ENCODE data around the gene MYH9. TPM values are rescaled to one million over a fixed set of nuclear protein-coding genes. Genes with fewer than 3 reads are reported as not detected.
A peak's percentile ranks its signal among the peaks of the same experiment; 100 is the strongest.

MYH9 gene
- total RNA-seq, 2 donors from 2014 or later: 1,447 to 1,631 TPM

GRCh38 chr22:36383110-36383581 is 4.6 kb downstream of the MYH9 start:
- peak overlapping the region; percentile 59 for H3K4me3 ChIP-seq
- peaks cover 48 to 68% of the 10 kb centered on the region in 2 donors for H3K4me1 ChIP-seq (ENCODE audit: control insufficient read depth in 1 of 2, low read depth in 2 of 2)
- peak overlapping the region; percentile 66 for H3K27ac ChIP-seq
- H3K27me3 ChIP-seq (replicated peaks; ENCODE audit: insufficient read depth): no peaks in the 10 kb centered on the region
- DNase-seq (ENCODE audit: low spot score) (no peak), ATAC-seq (ENCODE audit: insufficient number of reproducible peaks, low FRiP score, low read depth) (no peak)
- no peak for TF ChIP-seq CTCF (IDR thresholded peaks at IDR 0.05)
- H3K36me3 ChIP-seq: peaks cover 6% of the 10 kb centered on the region
- no peaks in the 10 kb centered on the region for H3K9me3 ChIP-seq

GRCh38 chr22:36381513-36382128 is 6.1 kb downstream of the MYH9 start:
- DNase-seq (ENCODE audit: low spot score) (no peak), ATAC-seq (ENCODE audit: insufficient number of reproducible peaks, low FRiP score, low read depth) (no peak)
- Histone ChIP-seq H3K27ac (peak overlapping the region; percentile 66 to 79), H3K36me3 (peaks cover 5% of the 10 kb centered on the region), H3K4me1 (ENCODE audit: control insufficient read depth in 1 of 2, low read depth in 2 of 2) (peaks cover 62 to 83% of the 10 kb centered on the region in 2 donors), H3K4me3 (peak overlapping the region; percentile 59), H3K27me3 (replicated peaks; ENCODE audit: insufficient read depth) (no peaks in the 10 kb centered on the region), H3K9me3 (no peaks in the 10 kb centered on the region)
- no peak for TF ChIP-seq CTCF (IDR thresholded peaks at IDR 0.05)

DNA sequence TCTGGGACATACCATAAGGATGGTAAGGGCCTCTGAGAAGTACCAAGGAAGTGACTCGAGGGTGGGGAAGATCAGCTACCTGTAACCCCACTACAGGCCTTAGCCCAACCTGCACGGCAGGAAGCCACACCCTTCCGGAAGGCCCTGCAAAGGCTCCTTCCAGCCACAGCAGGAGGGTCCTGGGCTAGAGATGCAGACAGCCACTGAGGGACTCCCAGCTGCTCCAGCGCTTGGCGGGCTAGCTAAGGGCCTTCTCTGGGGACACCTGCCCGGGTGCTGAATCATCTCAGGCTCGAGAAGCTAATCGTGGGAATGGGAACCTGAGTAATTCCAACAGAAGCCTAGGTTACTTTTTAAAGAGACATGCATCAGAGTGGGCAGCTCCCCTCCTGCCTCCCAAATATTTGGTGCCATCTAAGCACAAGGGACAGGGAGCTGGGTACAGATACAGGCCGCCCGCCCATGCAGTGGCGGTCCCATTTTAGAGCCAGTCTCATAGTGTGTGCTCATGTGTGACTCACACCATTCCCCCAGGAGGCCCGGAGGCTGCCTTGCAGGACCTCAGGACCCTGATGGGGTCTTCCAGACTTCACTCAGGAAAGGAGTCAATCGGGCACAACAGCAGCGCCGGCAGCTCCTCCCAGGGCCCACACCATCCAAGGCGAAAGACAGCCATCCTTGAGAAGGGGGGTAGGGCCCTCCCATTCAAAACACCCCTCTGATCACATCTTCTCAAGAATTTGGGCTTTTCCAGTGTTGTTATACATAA is 8.0 kb downstream of the MYH9 start:
- ATAC-seq (ENCODE audit: insufficient number of reproducible peaks, low FRiP score, low read depth): peak; percentile 29
- Histone ChIP-seq H3K36me3 (peaks cover 3% of the 10 kb centered on the region), H3K27ac (peak overlapping the region; percentile 72 to 79), H3K4me1 (ENCODE audit: control insufficient read depth in 1 of 2, low read depth in 2 of 2) (peaks cover 78 to 95% of the 10 kb centered on the region in 2 donors), H3K27me3 (replicated peaks; ENCODE audit: insufficient read depth) (no peaks in the 10 kb centered on the region), H3K4me3 (peak overlapping the region; percentile 59), H3K9me3 (no peaks in the 10 kb centered on the region)
- DNase-seq (ENCODE audit: low spot score): no peak
- TF ChIP-seq CTCF (IDR thresholded peaks at IDR 0.05): no peak

GRCh38 chr22:36378869-36379217 is 8.9 kb downstream of the MYH9 start:
- DNase-seq (ENCODE audit: low spot score): no peak
- Histone ChIP-seq H3K27me3 (replicated peaks; ENCODE audit: insufficient read depth) (no peaks in the 10 kb centered on the region), H3K4me3 (peak overlapping the region; percentile 59), H3K27ac (peak overlapping the region; percentile 72 to 79), H3K4me1 (ENCODE audit: control insufficient read depth in 1 of 2, low read depth in 2 of 2) (peaks cover 85 to 97% of the 10 kb centered on the region in 2 donors), H3K36me3 (peaks cover 3% of the 10 kb centered on the region), H3K9me3 (no peaks in the 10 kb centered on the region)
- TF ChIP-seq CTCF (IDR thresholded peaks at IDR 0.05): no peak
- no peak for ATAC-seq (ENCODE audit: insufficient number of reproducible peaks, low FRiP score, low read depth)

- no peaks in the 10 kb centered on the region for H3K9me3 ChIP-seq
- no peak for TF ChIP-seq CTCF (IDR thresholded peaks at IDR 0.05)
- H3K27me3 ChIP-seq (replicated peaks; ENCODE audit: insufficient read depth): no peaks in the 10 kb centered on the region
- peaks cover 1% of the 10 kb centered on the region for H3K36me3 ChIP-seq
- DNase-seq (ENCODE audit: low spot score) (no peak), ATAC-seq (ENCODE audit: insufficient number of reproducible peaks, low FRiP score, low read depth) (no peak)
- H3K27ac ChIP-seq: peak overlapping the region; percentile 72 to 79
- H3K4me1 ChIP-seq (ENCODE audit: control insufficient read depth in 1 of 2, low read depth in 2 of 2): peaks cover 85 to 97% of the 10 kb centered on the region in 2 donors
- H3K4me3 ChIP-seq: peak overlapping the region; percentile 59
Observed at GRCh38 chr22:36378080-36378868, 9.5 kb downstream of the MYH9 start.

All from thoracic aorta (tissue), 2 donors.